Activated naive CD4-positive, alpha-beta T cell treated with anti-CD3 and anti-CD28 coated beads, Interleukin-2, amount 50 U/mL, for 16 hours (primary cell): ENCODE measurements around the gene ANP32E.
"Not testable (repeated sequence)": the region's sequence is repeated elsewhere in the genome, so short reads cannot be mapped to it uniquely, and the experiment has no call there.

Experiments used
- DNase-seq: peaks from one replicate; pipeline ENCODE4 v3.0.0-alpha.2; 2020

The ANP32E gene

DNA sequence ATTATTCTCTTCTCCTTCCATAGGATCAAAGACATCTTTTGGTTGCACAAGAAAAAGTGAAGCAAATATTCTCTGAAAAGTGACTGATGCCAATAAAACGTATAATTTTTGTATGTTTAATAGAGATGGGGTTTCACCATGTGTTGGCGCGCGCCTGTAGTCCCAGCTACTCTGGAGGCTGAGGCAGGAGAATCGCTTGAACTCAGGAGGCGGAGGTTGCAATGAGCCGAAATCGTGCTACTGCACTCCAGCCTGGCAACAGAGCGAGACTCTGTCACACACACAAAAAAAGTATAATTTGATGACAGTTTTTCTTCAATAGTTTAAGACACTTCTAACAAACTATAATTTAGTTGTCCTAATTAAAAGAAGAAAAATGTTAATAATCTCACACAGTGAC lies 23.8 kb downstream of the ANP32E start:
- DNase-seq: no peak

DNA sequence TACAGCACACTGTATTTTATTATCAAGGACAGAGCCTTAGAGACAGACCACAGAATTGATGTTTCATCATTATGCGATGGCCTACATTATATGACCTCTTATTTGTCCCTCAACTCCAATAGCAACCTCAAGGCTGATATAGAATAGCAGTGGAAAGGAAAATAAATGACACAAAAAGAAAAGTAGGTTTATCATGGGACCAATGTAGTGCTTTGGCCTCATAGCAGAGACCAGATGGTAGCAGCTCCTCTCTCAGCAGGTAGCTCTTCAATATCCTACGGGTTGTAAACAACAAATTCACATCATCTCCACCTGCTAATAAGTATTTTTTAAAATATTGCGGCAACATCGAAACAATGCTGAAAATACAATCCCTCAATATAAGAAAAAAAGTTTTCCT lies 25.2 kb downstream of the ANP32E start:
- no peak for DNase-seq

DNA sequence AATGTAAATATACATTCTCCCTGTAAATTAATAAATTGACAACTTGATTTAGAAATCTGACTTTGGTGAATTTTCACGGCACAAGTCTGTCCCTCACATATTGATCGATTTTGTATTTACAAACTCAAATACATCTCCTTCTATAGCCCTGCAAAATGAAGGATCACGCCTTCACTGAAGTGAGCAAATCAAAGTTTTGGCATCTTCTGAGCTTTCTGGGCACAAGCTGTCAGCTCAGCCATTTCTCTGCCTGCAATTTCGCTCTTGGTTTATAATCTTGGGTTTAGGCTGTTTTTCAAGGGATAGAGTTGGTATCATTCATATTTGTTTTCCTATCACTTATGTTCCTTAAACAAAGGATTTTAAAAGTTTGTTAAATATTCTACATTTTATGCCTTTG lies 25.8 kb downstream of the ANP32E start:
- DNase-seq: no peak

DNA sequence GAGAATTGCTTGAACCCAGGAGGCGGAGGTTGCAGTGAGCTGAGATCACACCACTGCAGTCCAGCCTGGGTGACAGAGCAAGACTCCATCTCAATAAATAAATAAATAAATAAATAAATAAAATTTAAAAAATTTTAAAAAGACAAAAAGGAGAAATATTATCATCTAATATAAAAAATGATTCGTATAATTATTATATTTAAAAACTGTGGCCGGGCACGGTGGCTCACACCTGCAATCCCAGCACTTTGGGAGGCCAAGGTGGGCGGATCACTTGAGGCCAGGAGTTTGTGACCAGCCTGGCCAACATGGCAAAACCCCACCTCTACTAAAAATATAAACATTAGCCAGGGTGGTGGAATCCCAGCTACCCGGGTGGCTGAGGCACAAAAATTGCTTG lies 27.5 kb downstream of the ANP32E start:
- DNase-seq: not testable (repeated sequence)

DNA sequence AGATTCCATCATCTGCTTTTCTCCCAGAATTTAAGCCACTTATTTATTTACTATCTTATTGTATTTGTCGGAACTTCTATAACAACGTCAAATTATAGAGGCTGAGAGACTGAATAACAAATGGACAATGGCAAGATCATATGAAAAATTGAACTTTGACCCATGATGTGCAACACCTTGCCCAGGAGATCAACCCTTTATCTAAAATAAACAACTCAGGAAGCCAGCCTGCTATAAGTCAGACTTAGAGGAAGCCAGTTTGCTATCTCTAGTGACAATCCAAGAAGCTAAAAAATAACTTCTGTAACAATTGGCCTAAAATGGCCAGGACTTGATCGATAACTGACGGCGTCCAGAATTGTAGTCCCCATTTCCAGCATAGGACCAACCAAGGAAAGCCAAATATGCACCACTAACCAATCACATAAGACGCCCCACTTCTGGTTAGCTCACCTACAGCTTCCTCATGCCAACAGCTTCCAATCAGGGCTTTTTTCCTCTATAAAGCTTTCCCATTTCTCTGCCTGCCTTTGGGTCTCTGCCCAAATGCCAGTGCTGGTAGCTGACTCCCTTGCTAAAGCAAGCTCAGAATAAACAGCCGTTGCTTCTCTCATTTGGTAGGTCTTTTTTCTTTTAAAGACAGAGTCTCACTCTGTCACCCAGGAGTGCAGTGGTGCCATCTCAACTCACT lies 28.5 kb downstream of the ANP32E start:
- DNase-seq: no peak

DNA sequence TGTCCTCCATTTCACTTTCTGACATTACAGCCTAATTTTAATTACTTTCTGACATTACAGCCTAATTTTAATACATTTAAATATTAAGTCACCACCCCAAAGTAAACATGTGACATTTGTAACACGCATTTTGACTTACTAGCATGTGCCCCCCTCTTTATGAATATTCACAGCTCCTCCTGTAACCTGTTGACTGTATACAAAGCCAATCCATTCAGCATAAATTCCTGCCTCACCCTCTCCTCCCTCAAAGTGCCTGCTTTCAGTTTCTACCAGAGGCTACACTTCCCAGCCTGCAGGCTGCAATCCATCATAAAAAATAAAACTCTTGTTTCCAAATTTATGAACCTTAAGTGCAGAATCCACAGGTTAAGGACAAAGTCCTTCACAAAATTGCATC lies 39.5 kb downstream of the ANP32E start:
- no peak for DNase-seq

DNA sequence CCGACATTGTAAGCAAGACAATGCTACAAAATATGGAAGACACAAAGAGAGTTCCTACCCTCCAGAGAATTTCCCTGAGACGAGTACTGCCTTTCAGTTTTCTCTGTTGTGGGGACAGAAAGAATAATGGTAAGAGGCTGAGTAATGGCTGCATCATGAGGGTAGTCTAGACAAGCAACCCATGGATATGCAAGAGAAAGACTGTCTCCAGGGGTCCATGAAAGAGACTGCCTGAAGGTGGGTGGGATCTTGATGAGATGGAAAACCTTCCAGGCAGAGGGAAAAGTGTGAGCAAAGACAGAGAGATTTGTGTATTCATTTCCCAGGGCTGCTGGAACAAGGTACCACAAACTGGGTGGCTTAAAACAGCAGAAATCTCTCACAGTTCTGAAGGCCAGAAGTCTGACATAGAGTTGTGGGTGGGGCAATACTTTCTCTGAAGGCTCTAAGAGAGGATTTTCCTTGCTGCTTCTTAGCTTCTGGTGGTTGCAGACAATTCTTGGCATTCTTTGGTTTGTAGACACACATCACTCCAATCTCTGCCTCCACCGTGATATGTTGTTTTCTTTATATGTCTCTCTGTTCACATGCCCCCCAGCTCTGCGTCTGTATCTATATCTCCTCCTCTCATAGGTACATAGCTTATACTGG lies 41.4 kb downstream of the ANP32E start:
- no peak for DNase-seq

DNA sequence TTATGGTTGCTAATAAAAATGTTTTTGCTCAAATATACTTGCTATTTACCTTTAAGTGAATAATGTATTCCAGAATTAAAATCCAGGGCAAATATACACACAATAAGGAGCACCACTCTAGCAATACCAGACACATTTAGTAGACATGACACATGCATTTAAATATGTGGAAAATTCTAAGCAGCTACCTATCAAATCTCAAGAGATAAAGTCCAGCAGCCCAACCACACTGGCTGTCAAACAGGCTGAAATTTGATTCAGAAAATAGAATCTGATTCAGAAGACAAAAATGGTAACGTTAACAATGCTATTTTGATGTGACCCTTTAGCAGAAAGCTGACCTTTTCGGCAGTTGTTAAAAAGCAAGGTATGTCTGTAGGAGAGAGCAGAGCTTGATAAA lies 43.9 kb downstream of the ANP32E start:
- DNase-seq: no peak

DNA sequence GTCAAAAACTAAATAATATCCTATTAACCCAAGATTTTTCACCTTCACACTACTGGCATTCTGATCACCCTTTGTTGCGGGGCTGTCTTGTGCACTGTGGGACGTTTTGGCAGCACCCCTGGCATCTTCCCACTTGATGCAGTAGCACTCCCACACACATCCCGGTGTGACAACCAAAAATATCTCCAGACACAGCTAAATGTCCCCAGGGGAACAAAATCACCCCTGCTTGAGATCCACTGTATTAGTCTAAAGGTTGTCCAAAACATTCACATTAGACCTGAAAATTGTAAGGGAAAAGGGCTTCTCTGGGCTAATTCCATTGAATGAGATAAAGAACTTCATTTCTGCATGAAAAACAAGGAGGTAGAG lies 48.4 kb downstream of the ANP32E start:
- no peak for DNase-seq

DNA sequence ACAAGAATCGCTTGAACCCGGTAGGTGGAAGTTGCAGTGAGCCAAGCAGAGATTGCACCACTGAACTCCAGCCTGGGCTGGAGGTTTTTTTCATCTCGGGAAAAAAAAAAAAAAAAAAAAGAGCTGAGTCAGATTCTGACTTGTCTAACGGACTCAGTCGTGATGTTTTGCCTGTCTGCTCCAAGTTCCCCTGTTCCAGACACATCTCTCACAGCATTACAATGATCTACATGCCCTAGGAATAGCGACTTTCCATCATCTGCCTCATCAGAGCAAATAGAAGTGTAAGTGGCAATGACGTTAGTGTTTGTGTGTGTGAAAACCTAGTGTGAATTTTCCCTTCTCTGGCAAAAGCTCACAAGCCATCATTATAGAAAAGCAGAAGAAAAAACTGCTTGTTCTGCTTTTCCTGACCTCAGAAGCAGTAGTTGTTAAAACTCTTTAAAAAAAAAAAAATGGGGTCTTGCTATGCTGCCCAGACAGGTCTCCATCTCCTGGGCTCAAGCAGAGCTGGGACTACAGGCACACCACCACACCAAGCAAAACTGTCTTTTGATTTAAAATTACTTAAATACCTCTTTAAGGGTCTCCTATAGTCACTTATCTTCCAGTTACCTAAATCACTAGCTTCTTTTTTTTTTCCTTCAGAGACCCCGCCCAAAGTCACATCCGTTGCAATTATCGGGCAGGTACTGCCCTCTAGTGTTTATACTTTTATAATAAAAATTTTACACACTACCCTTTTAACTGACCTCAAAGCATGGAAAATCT lies 48.9 kb downstream of the ANP32E start:
- peak; percentile 12 for DNase-seq

DNA sequence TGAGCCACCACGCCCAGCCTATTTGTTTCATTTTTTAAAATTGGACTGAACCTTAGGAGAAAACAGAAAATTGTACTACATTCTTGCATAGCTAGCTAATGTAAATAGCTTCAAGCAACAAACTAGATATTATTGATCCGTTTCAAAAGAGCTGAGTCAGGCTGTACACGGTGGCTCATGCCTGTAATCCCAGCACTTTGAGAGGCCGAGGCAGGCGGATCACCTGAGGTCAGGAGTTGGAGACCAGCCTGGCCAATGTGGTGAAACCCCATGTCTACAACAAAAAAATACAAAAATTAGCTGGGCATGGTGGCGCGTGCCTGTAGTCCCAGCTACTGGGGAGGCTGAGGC lies 49.5 kb downstream of the ANP32E start:
- not testable (repeated sequence) for DNase-seq

DNA sequence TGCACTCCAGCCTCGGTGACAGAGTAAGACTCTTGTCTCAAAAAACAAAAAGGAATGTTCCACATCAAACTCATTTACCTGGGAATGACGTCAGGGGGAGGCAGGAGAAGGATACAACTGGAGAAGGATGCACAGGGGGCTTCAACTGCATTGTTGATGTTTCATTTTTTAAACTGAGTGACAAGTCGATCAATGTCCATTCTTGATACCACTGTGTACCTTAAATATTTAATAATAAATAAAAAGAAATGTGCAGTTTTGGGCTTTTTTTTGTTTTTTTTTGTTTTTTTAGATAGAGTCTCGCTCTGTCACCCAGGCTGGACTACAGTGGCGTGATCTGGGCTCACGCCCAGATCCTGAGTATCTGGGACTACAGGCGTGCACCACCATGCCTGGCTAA lies 50.4 kb downstream of the ANP32E start:
- no peak for DNase-seq

DNA sequence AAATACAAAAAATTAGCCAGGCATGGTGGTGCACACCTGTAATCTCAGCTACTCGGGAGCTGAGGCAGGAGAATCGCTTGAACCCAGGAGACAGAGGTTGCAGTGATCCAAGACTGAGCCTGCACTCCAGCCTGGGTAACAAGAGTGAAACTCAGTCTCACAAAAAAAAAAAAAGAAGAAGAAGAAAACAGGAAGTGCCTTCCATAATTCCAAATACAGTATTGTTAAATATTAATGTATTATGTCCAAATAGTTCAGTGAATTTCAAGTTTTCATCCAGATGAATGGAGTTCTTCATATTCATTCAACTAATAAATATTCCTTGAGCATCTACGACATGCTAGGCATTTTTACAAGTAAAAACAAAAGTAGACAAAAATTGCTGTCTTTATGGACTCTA lies 52.9 kb downstream of the ANP32E start:
- DNase-seq: no peak

DNA sequence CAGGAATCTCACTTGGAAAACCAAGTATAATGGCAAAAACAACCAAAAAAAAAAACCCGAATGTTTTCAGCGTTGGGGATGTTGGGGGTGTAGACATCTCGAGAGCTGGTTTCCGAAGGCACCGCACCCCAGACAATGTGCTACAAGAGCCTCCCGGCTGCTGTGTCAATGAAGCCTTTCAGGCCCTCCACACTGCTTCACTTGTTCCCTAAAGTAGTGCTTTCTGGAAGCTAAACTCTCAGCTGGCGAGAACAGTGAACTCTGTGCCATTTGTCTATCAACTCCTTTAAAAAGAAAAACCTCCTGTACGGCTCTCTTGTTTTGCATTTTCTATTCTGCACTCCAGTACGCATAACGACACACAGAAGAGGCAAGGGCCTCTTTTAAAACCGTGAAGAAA lies 53.7 kb downstream of the ANP32E start:
- no peak for DNase-seq

DNA sequence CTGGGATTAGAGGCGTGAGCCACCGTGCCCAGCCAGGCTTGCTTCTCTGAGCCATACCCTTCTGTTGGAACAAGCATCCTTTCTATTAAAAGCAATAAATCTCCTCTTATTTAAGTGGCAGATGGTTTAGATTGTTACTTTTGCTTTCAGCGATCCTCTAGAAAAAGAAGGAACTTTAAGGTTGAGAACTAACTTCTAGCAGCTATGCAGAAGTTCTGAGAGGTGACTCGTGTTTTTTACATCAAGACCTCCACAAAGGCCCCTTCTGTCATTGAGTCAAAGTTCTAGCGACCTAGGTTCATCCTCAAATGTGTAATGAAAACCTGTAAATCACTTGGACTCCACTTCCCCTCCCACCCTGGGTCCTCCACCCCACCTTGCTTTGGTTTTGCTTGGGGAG lies 55.4 kb downstream of the ANP32E start:
- no peak for DNase-seq

DNA sequence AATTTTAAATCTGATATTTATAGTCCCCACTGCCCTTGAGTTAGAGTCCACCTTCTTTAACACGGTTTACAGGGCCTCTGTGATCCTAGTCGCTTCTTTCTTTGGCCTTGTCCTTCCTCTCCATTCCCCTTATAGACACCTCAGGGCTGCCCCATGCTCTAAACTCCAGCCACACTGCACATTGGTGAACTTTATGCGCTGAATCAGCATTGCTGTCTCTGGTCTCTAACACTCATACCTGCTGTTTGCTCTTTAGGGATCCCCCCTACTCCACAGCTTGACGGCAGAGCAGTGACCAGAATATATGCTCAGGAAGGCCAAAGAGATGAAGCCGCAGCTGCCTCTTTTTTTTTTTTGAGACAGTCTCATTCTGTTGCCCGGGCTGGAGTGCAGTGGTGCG lies 56.0 kb downstream of the ANP32E start:
- no peak for DNase-seq

DNA sequence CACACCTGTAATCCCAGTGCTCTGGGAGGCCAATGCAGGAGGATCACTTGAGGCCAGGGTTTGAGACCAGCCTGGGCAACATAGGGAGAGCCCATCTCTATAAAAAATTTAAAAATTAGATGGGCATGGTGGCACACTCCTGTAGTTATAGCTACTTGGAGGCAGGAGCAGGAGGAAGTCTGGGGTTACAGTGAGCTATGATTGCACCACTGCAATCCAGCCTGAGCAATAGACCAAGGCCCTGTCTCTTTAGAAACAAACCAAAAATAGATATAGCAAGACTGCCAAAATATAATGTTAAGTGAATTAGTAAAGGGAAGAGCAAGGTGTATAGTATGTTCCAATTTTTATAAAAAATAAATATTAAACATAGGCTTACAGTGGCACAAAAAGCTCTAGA lies 57.4 kb downstream of the ANP32E start:
- no peak for DNase-seq

DNA sequence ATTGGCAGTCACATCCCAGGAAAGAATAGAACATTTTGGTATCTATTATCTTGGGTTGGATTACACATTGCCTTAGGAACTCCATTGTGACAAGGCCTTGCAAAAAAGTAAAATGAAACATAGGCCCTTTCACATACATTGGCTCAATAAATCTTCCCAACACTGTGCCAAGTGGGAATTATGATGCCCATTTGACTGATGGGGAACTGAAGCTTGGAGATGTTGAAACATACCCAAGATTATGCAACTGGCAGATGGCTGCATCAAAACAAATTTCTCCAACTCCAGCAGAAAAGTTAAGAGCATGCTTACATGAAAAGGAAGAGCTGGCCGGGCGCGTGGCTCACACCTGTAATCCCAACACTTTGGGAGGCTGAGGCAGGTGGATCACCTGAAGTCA lies 59.3 kb downstream of the ANP32E start:
- no peak for DNase-seq

DNA sequence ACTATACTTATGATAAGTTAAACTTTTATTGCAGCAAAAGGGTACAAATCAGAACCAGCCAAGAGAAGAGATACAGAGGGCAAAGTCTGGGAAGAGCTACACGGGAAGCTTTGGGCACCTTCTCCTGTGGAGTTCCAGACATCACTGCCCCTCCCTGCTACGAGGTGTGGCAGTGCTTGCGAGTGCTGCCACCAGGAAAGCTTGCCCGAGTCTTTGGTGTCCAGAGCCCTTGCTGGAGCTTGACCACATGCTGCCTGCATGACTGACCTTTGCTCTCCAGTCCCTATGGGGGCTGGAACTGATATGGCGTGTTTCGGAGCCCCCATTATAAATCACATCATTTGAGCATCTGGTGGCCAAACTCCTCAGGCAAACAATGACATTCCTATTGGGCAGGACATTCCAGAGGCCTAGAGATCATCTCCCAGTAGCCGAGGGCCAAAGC lies 62.7 kb downstream of the ANP32E start:
- DNase-seq: no peak

DNA sequence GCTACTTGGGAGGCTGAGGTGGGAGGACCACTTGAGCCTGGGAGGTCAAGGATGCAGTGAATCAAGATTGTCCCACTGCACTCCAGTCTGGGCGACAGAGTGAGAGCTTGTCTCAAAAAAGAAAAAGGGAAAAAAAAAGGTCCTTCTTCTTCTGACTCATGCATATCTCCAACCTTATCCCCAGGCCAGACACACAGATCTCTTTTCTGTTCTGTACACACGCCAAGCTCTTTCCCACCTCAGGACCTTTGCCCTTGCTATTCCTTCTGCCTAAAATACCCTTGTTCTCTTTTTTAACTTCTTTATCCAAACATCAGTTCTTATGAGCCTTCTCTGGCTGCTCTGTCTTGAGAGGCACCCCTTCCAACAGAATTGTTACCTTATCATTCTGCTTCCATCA lies 64.1 kb downstream of the ANP32E start:
- DNase-seq: no peak

DNA sequence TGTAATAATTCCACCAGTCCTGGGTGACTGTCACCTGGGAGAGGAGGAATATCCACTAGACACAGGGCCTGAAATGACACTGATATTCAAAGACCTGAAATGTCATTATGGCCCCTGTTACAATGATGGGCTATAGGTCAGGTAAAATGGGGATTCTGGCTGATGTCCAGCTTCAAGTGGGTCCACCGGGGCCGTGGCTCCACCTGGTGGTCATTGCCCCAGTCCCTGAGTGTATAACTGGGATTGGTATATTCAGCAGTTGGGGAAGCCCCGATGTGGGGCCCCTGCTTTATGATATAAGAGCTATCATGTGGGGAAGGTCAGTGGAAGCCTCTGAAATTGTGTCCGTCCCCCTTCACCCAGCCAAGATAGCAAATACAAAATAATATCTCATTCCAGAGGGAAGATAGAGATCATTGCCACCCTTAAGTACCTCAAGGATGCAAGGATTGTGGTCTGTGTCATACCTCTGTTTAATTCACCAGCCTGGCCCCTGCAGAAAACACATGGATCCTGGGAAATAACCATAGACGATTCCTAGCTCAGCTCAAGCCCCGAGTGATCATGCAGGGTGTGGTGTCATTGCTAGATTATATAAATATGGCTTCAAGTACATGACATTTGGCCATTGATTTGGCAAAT lies 66.8 kb downstream of the ANP32E start:
- peak; percentile 41 for DNase-seq
